Neutrophil (primary cell): ENCODE data around the gene DAB2IP.

ENCODE experiments used
- H3K27ac ChIP-seq: fragments of 200-600 bp; sonication (generic); 2 replicates; pipeline ENCODE4 v1.5.1; 2016; ENCODE audit warnings: mild to moderate bottlenecking, moderate library complexity
- H3K27me3 ChIP-seq: fragments of 200-600 bp; sonication (generic); 2 replicates; pipeline ENCODE4 v1.6.0; 2016; ENCODE audit warnings: mild to moderate bottlenecking
- H3K36me3 ChIP-seq: fragments of 200-600 bp; sonication (generic); 2 replicates; pipeline ENCODE4 v1.5.1; 2017
- H3K4me1 ChIP-seq, 2 experiments: fragments of 200-600 bp in 1 of 2; sonication (generic) in 1 of 2; 1 replicate in 1 of 2; 2 replicates in 1 of 2; pipeline versions ENCODE4 v1.5.1 to v1.6.1; 2013 to 2016; ENCODE audit warnings: low read depth in 1 of 2, low read length in 1 of 2, mild to moderate bottlenecking in 1 of 2, moderate library complexity in 1 of 2; ENCODE audit not compliant: control insufficient read depth in 1 of 2, insufficient read depth in 1 of 2
- H3K4me3 ChIP-seq, 2 experiments: fragments of 200-600 bp in 1 of 2; sonication (generic) in 1 of 2; 1 replicate in 1 of 2; 2 replicates in 1 of 2; pipeline ENCODE4 v1.5.1; 2013 to 2016; ENCODE audit warnings: low read depth in 1 of 2, low read length in 1 of 2, mild to moderate bottlenecking in 1 of 2, moderate library complexity in 1 of 2
- H3K9me3 ChIP-seq: fragments of 200-600 bp; sonication (generic); 2 replicates; pipeline ENCODE4 v1.5.1; 2016
- CTCF ChIP-seq: fragments of 200-600 bp; sonication (generic); IDR thresholded peaks from 2 replicates; pipeline ENCODE4 v1.5.1; 2016; ENCODE audit warnings: antibody characterized with exemption

Gene DAB2IP

GRCh38 chr9:121674952-121675351 is 23.5 kb downstream of the DAB2IP start:
- Histone ChIP-seq H3K4me1 (no peaks in the 10 kb centered on the region), H3K9me3 (no peaks in the 10 kb centered on the region), H3K27me3 (peaks cover 41% of the 10 kb centered on the region), H3K27ac (no peak overlapping the region), H3K4me3 (no peak overlapping the region), H3K36me3 (no peaks in the 10 kb centered on the region)
- no peak for TF ChIP-seq CTCF

- no peak for TF ChIP-seq CTCF
- Histone ChIP-seq H3K4me1 (no peaks in the 10 kb centered on the region), H3K4me3 (no peak overlapping the region), H3K27ac (no peak overlapping the region), H3K9me3 (no peaks in the 10 kb centered on the region), H3K36me3 (no peaks in the 10 kb centered on the region), H3K27me3 (peaks cover 41% of the 10 kb centered on the region)
These were observed 23.9 kb downstream of the DAB2IP start for GRCh38 chr9:121675381-121675780.

- H3K4me3 ChIP-seq: no peak overlapping the region
- no peaks in the 10 kb centered on the region for H3K36me3 ChIP-seq
- no peaks in the 10 kb centered on the region for H3K9me3 ChIP-seq
- peaks cover 35% of the 10 kb centered on the region for H3K27me3 ChIP-seq
- H3K27ac ChIP-seq: no peak overlapping the region
- no peak for TF ChIP-seq CTCF
- H3K4me1 ChIP-seq: no peaks in the 10 kb centered on the region
These were observed 24.8 kb downstream of the DAB2IP start for GRCh38 chr9:121675969-121676822.

- Histone ChIP-seq H3K27ac (no peak overlapping the region), H3K36me3 (no peaks in the 10 kb centered on the region), H3K27me3 (peaks cover 31% of the 10 kb centered on the region), H3K9me3 (no peaks in the 10 kb centered on the region), H3K4me1 (no peaks in the 10 kb centered on the region), H3K4me3 (no peak overlapping the region)
- TF ChIP-seq CTCF: no peak
These were observed 25.5 kb downstream of the DAB2IP start for GRCh38 chr9:121676926-121677325.

GRCh38 chr9:121678501-121679022 is 27.1 kb downstream of the DAB2IP start:
- H3K4me3 ChIP-seq: no peak overlapping the region
- H3K27me3 ChIP-seq: peaks cover 34% of the 10 kb centered on the region
- no peak overlapping the region for H3K27ac ChIP-seq
- H3K4me1 ChIP-seq: no peaks in the 10 kb centered on the region
- no peak for TF ChIP-seq CTCF
- H3K9me3 ChIP-seq: no peaks in the 10 kb centered on the region
- H3K36me3 ChIP-seq: no peaks in the 10 kb centered on the region
